GM19397 (cell line): ENCODE data around the gene IDH3B.

Source experiments
- ATAC-seq: cut with Tn5 transposase; IDR thresholded peaks from one replicate; pipeline ENCODE4 v1.9.1; 2021; ENCODE audit warnings: mild to moderate bottlenecking, moderate library complexity; ENCODE audit not compliant: unreplicated experiment

IDH3B gene

GRCh38 chr20:2658414-2659354, 5.3 kb downstream of the IDH3B start:
- ATAC-seq, result no peak

DNA sequence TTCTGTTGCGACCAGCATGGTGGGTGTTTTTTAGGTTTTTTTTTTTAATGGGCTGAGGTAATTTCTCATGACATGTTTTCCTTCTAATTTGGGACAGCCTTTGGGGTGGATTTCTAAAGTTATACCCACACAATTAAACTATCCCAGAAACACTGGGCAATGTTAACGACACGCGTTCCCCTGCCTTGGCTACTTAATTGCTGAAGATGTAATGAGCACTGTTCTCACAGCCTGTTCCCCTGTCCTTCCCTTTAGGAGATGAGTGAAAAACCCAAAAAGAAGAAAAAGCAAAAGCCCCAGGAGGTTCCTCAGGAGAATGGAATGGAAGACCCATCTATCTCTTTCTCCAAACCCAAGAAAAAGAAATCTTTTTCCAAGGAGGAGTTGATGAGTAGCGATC, 6.3 kb downstream of the IDH3B start:
- ATAC-seq, result no peak

GRCh38 chr20:2657241-2657640, 6.8 kb downstream of the IDH3B start:
- no peak for ATAC-seq

GRCh38 chr20:2656471-2657117, 7.4 kb downstream of the IDH3B start:
- no peak for ATAC-seq

DNA sequence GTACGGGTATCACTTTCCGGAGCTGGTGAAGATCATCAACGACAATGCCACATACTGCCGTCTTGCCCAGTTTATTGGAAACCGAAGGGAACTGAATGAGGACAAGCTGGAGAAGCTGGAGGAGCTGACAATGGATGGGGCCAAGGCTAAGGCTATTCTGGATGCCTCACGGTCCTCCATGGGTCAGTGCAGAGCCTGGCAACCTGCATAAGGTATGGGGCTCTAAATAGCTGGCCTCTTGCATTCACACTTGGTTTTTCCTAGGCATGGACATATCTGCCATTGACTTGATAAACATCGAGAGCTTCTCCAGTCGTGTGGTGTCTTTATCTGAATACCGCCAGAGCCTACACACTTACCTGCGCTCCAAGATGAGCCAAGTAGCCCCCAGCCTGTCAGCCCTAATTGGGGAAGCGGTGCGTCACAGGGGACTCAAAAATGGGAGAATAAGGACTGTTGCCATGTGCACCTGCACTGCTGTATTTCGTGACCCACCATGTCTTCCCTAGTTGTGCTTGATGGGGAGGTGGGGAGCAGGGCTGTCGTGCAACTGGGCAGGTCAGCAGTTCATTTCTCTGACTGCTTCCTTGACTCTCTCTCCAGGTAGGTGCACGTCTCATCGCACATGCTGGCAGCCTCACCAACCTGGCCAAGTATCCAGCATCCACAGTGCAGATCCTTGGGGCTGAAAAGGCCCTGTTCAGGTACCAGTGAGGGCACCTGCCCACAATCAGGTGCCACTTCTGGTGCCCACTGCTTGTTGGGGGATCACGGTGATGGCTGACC, 8.5 kb downstream of the IDH3B start:
- no peak for ATAC-seq

DNA sequence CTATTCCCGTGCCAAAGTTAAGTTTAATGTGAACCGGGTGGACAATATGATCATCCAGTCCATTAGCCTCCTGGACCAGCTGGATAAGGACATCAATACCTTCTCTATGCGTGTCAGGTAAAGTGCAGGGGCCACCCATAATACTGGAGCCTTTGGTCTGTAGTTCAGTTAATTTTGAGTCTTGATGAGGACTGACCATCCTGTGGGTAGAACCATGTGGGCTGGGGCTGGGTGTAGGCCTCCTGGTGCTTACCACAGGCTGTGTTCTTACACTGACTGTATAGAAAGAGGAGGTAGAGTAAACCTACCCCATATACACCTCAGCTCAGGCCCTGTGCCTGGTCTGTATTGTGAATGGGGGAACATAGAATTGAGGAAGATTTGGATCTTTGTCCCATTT, 9.2 kb downstream of the IDH3B start:
- no peak for ATAC-seq

DNA sequence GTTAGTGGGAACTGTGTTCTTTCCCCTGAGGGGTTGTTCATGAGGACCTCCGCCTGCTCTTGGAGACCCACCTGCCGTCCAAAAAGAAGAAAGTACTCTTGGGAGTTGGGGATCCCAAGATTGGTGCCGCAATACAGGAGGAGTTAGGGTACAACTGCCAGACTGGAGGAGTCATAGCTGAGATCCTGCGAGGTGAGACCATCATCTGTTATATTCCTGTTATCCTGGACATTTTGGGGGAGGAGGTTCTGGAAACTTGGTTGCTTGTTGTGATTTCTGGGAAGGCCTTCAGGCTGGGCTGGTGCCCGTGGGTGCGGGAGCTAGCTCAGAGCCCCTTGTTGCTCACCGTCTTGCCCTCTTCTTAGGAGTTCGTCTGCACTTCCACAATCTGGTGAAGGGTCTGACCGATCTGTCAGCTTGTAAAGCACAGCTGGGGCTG, 9.6 kb downstream of the IDH3B start:
- ATAC-seq, result no peak

GRCh38 chr20:2653556-2654383, 10.2 kb downstream of the IDH3B start:
- ATAC-seq, result no peak

GRCh38 chr20:2652724-2653555, 11.1 kb downstream of the IDH3B start:
- ATAC-seq, result peak; percentile 45

DNA sequence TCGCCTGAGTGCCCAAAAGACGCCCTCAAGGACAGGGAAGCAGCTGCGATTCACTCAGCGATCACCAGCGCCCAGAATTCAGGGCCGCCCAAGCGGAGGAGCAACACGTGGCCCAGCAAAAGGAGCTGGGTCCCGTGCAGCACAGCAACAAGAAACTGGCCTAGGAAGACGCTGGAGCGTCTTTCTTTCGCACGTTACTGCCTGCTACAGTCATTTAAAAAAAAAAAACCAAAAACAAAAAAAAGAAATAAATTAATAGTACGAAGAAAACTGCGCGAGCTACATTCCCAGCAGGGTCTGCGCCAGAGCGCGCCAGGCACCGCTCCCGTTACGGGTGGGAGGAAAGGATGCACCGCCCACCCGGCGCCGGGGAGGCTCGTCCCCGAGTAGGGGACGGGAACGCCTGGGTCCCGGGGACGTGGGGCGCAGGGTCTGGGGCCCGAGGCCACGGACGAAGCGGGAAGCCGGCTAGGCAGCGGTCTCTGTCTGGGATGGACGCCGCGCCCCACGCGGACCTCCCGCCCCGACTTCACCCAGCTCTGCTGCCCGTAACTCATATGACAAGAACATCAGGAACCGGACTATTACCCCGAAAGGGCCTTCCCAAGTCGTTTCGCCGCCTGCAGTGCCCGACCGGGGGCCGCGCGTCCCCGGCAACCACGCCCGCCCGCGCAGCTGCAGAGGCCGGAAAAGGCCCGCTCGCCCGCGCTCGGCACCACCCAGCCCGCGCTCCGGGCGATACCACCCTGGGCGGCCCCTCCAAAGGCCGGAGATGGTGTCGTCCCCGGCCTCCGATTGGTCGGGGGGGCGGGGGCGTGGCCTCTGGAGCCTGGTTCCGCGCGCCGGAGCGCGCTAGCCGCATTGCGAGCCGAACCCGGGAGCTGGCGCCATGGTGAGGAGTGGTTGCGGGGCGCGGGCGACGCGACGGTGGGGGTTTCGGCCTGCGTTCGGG, 12.0 kb downstream of the IDH3B start, which contains the start of gene NOP56:
TSS of gene NOP56 (plus strand) at position 861 of the 952 bp plus-strand sequence. CDS start at position 890, 29 bp downstream.
- ATAC-seq, result peak; percentile 81

DNA sequence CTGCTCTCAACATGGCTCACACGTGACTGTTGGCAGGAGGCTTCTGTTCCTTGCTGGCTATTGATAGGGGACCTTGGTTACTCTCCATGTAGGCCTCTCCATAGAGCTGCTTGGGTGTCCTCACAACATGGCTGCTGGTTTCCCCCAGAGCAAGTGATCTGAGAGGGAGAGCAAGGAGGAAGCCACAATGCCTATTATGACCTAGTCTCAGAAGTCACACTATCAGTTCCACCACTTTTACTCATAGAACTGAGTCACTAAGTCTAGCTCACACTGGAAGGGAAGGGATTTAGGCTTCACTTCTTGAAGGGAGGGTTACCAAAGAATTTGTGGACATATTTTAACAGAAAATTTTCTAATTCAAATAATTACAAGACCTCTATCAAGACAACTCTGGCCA, 20.3 kb downstream of the IDH3B start:
- no peak for ATAC-seq

DNA sequence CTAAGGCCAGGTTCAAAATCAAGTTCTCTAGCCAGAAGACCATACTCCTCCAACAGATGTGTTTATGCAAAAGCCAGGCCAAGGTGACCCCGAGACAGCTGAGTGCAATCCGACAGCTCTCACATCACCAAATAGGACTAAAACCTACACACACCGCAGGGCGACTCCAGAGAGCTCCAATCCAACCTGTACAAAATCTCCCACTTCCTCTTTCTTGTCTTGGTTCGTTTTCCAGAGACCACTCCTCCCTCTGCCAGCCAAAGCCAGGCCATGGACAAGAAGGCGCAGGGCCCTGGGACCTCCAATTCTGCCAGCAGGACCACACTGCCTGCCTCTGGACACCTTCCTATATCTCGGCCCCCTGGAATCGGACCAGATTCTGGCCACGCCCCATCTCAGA, 23.1 kb downstream of the IDH3B start:
- ATAC-seq, result no peak

DNA sequence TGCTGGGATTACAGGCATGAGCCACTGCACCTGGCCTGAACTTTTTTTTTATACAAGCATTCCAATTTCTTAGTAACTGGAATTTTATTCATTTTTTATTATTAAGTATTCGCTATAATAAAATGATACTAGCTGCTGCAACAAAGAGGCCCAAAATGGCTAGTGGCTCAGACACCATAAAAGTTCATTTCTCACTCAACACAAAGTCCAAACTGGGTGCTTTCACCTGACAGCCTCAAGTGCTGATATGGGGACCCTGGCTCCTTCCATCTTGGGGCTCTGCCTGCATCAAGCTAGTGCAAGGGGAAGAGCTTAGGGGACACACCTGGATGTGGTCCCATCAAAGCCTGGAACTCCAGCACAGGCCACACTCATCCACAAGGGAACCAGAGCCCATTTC, 23.8 kb downstream of the IDH3B start:
- no peak for ATAC-seq

DNA sequence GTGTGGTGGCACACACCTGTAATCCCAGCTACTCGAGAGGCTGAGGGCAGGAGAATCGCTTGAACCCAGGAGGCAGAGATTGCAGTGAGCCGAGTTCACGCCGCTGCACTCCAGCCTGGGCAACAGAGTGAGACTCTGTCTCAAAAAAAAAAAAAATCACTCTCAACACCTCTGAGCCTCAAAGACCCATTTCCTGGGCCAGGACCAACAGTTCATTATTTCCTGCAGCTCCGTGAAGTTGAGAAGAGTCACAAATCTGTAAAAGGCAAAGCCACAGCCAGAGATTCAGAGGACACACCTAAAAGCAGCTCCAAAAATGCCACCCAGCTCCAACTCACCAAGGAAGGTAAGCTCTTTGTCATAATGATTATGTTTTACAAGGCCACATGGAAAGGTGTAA, 26.8 kb downstream of the IDH3B start:
- no peak for ATAC-seq

GRCh38 chr20:2633381-2633780, 30.6 kb downstream of the IDH3B start:
- no peak for ATAC-seq

GRCh38 chr20:2631228-2631627, 32.8 kb downstream of the IDH3B start:
- no peak for ATAC-seq

DNA sequence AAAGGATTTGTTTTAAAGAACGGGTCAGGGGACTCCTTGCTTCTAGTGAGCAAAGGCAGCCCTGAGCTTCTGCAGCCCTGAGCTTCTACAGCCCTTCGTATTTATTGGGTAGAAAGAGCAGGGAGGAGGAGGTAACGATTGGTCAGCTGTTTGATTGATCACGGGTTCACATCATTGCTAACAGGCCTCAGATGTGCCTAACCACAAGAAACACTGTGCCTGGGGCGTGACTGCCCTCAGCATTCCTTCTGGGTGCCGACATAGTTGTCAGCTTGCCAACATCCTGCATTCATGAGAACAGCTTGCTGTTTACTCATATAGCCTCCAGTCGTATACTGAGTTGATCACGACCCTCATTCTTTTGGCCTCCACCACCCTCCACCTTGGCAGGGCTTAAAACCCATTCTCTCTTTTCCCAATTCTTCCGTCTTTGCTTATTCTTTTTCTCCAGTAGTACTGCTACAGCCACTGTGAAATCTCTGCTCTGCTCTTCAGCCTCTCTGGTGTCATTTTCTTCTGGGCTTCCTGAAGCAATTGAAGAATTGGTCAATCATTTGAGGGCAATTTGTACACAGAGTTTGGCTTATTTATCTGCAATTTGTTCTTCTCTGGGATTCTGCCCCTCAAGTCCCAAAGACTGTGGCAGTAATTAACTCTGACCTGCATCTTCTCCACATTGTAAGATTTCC, 37.0 kb downstream of the IDH3B start:
- no peak for ATAC-seq

DNA sequence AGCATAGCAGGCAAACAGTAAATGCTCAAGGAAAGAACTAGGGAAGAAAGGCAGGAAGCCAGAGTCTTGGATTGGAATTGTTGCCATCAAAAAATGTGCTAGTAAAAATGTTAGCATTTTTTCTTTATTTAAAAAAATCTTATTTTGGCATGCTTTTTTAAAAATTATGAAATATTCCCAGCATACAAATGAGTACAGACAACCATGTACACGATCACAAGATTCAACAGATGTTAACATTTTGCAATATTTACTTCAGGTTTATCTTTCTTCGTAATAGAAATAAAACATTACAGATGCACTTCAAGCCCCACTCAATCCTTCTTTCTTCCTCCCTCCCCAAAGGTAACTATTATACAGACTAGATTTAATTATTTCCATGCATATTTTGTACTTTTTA, 39.0 kb downstream of the IDH3B start:
- ATAC-seq, result no peak
